GM12878 (cell line): ENCODE measurements around the gene ADAP1. TPM values are rescaled to one million over a fixed set of nuclear protein-coding genes. Genes with fewer than 3 reads are reported as not detected.
A peak's percentile ranks its signal among the peaks of the same experiment; 100 is the strongest.

Experiments
- BHLHE40 ChIP-seq, 2 experiments: fragments of 450-650 bp in 1 of 2; IDR thresholded peaks; 2 replicates each; pipeline ENCODE4 v1.6.1; 2011 to 2017; ENCODE audit warnings: low read depth in 2 of 2, borderline replicate concordance in 1 of 2, improper control_type of control experiment in 1 of 2, low read length in 1 of 2, mild to moderate bottlenecking in 1 of 2
- DPF2 ChIP-seq: fragments of 450-650 bp; IDR thresholded peaks from 2 replicates; pipeline ENCODE4 v1.6.1; 2017; ENCODE audit warnings: mild to moderate bottlenecking
- EED ChIP-seq: sonication (generic); IDR thresholded peaks from 2 replicates; pipeline ENCODE4 v1.6.1; 2016; ENCODE audit warnings: antibody characterized with exemption, low read depth
- HDGF ChIP-seq: fragments of 450-650 bp; IDR thresholded peaks from 2 replicates; pipeline ENCODE4 v1.6.1; 2016; ENCODE audit warnings: antibody characterized with exemption
- IKZF1 ChIP-seq: fragments of 450-650 bp; conservative IDR thresholded peaks from 2 replicates; pipeline ENCODE4 v1.6.1; 2017; ENCODE audit warnings: antibody characterized with exemption, mild to moderate bottlenecking
- LARP7 ChIP-seq: fragments of 450-650 bp; IDR thresholded peaks from 2 replicates; pipeline ENCODE4 v1.6.1; 2017; ENCODE audit warnings: mild to moderate bottlenecking
- MAX ChIP-seq: IDR thresholded peaks from 2 replicates; pipeline ENCODE4 v1.6.1; 2012; ENCODE audit warnings: low read depth, low read length, improper control_type of control experiment
- MYC ChIP-seq: IDR thresholded peaks from 2 replicates; pipeline ENCODE4 v1.6.1; 2011; ENCODE audit warnings: mild to moderate bottlenecking, low read length, moderate library complexity, inconsistent platforms; ENCODE audit not compliant: insufficient read depth, insufficient replicate concordance, insufficient read length, severe bottlenecking
- PAX5 ChIP-seq: IDR thresholded peaks from 2 replicates; pipeline ENCODE4 v1.6.1; 2011; ENCODE audit warnings: low read depth, low read length, borderline replicate concordance
- RB1 ChIP-seq: fragments of 450-650 bp; formaldehyde crosslinking; IDR thresholded peaks from 2 replicates; pipeline ENCODE4 v1.6.1; 2017; ENCODE audit warnings: mild to moderate bottlenecking, borderline replicate concordance
- SMC3 ChIP-seq: IDR thresholded peaks from 2 replicates; pipeline ENCODE4 v1.6.1; 2011; ENCODE audit warnings: low read length, improper control_type of control experiment, borderline replicate concordance
- TCF3 ChIP-seq: IDR thresholded peaks from 2 replicates; pipeline ENCODE4 v1.6.1; 2012; ENCODE audit warnings: low read depth, mild to moderate bottlenecking, low read length, borderline replicate concordance; ENCODE audit not compliant: insufficient read depth
- ZBTB33 ChIP-seq: fragments of 450-650 bp; IDR thresholded peaks from 2 replicates; pipeline ENCODE4 v1.6.1; 2017; ENCODE audit warnings: mild to moderate bottlenecking
- polyA plus RNA-seq, 11 experiments: library from polyadenylated mRNA; depleted of rRNA in 4 of 11; unstranded in 6 of 11; stranded (reverse) in 5 of 11; fragments of >200 nt; fragmentation: Nextera tagmentation in 4 of 11; fragmentation: Illumina TruSeq in 1 of 11; extraction: Ambion mirVana in 4 of 11; extraction: Trizol in 1 of 11; gene quantifications; 1 replicate in 1 of 11; 2 replicates in 10 of 11; pipeline versions ENCODE4 v1.2.1 to v1.2.3, GENCODE V29; 2011 to 2016; ENCODE audit warnings: inconsistent platforms in 2 of 11, missing spikeins in 2 of 11, low read depth in 1 of 11
- total RNA-seq, 4 experiments: library from RNA; depleted of rRNA in 3 of 4; stranded (reverse); fragments of >200 nt in 3 of 4; fragmentation: Illumina TruSeq in 1 of 4; extraction: Trizol in 1 of 4; gene quantifications; 2 replicates each; pipeline versions ENCODE4 v1.2.1 to v1.2.3, GENCODE V29; 2013 to 2021

Gene ADAP1
- total and polyA plus RNA-seq, 10 of the 15 experiments (the other 5 are each of a cell fraction or from before 2014, with no cell fraction given): 0.22 to 44.2 (median 22.0) TPM; not detected in 1

- TF ChIP-seq TCF3: 0 out of 2 replicates have a peak, but pooled peaks have one; percentile 72
- TF ChIP-seq EED: peak; percentile 51; the same call in 1 of the 2 replicates
- peak; percentile 79 to 89 for TF ChIP-seq BHLHE40 (IDR thresholded peaks at IDR 0.05; ENCODE audit: borderline replicate concordance in 1 of 2, low read depth in 2 of 2, low read length in 1 of 2)
- peak; percentile 57 for TF ChIP-seq LARP7
- peak; percentile 94 for TF ChIP-seq ZBTB33
- TF ChIP-seq HDGF: peak; percentile 77; the same call in 1 of the 2 replicates
- peak; percentile 42; the same call in 1 of the 2 replicates for TF ChIP-seq RB1
- TF ChIP-seq DPF2: peak; percentile 44
- TF ChIP-seq SMC3: peak; percentile 94
- peak; percentile 37 for TF ChIP-seq IKZF1
- peak; percentile 21 for TF ChIP-seq MYC
- TF ChIP-seq PAX5: peak; percentile 72; the same call in 1 of the 2 replicates
- peak; percentile 58; the same call in 1 of the 2 replicates for TF ChIP-seq MAX
Measured at GRCh38 chr7:908591-909357, 45.7 kb downstream of the ADAP1 start (continued).
